ENCODE measurements around the gene ASTN2.

The ASTN2 gene

GRCh38 chr9:116686135-116686534 is 728.7 kb downstream of the ASTN2 start:
- DNase-seq = no peak

GRCh38 chr9:116685166-116685565 is 729.7 kb downstream of the ASTN2 start:
- DNase-seq = no peak

- DNase-seq = no peak
Observed at GRCh38 chr9:116683535-116683934, 731.3 kb downstream of the ASTN2 start.

GRCh38 chr9:116674210-116674980 is 740.5 kb downstream of the ASTN2 start:
- DNase-seq = no peak

GRCh38 chr9:116673375-116673774 is 741.5 kb downstream of the ASTN2 start:
- no peak for DNase-seq

GRCh38 chr9:116671605-116672004 is 743.3 kb downstream of the ASTN2 start:
- DNase-seq = no peak

- no peak for DNase-seq
Observed at GRCh38 chr9:116668970-116669695, 745.7 kb downstream of the ASTN2 start.

GRCh38 chr9:116663581-116663980 is 751.3 kb downstream of the ASTN2 start:
- no peak for DNase-seq

- DNase-seq = no peak
Observed at GRCh38 chr9:116662646-116663310, 752.1 kb downstream of the ASTN2 start.

- no peak for DNase-seq
Observed at GRCh38 chr9:116661037-116661954, 753.6 kb downstream of the ASTN2 start.

GRCh38 chr9:116658265-116658664 is 756.6 kb downstream of the ASTN2 start:
- DNase-seq = no peak

GRCh38 chr9:116656977-116657376 is 757.9 kb downstream of the ASTN2 start:
- no peak for DNase-seq

GRCh38 chr9:116656501-116656971 is 758.3 kb downstream of the ASTN2 start:
- no peak for DNase-seq

- no peak for DNase-seq
Observed at GRCh38 chr9:116654059-116654355, 760.9 kb downstream of the ASTN2 start.

GRCh38 chr9:116653348-116654058 is 761.4 kb downstream of the ASTN2 start:
- no peak for DNase-seq

GRCh38 chr9:116647515-116647809 is 767.4 kb downstream of the ASTN2 start:
- no peak for DNase-seq

GRCh38 chr9:116646661-116647514 is 768.0 kb downstream of the ASTN2 start:
- DNase-seq = no peak

- no peak for DNase-seq
Observed at GRCh38 chr9:116644091-116644688, 770.7 kb downstream of the ASTN2 start.

- no peak for DNase-seq
Observed at GRCh38 chr9:116643691-116644090, 771.2 kb downstream of the ASTN2 start.

- DNase-seq = no peak
Observed at GRCh38 chr9:116641292-116642059, 773.4 kb downstream of the ASTN2 start.
